Panc1 (cell line): ENCODE results near the gene ZNF195.

ENCODE experiments used
- POLR2AphosphoS5 ChIP-seq: IDR thresholded peaks from 2 replicates; pipeline ENCODE4 v1.6.1; 2012; ENCODE audit warnings: mild to moderate bottlenecking, low read depth, low read length, moderate library complexity
- TF ChIP-seq, protein P1 (sequence below): fragments of 450-650 bp; IDR thresholded peaks from 2 replicates; pipeline ENCODE4 v1.5.1; 2017; ENCODE audit warnings: mild to moderate bottlenecking
- TF ChIP-seq, protein P2 (sequence below), 2 experiments: IDR thresholded peaks; 2 replicates each; pipeline ENCODE4 v1.6.1; 2011 to 2012; ENCODE audit warnings: low read depth in 2 of 2, control low read depth in 1 of 2, low read length in 1 of 2, mild to moderate bottlenecking in 1 of 2, moderate library complexity in 1 of 2; ENCODE audit not compliant: insufficient read depth in 1 of 2

DNA sequence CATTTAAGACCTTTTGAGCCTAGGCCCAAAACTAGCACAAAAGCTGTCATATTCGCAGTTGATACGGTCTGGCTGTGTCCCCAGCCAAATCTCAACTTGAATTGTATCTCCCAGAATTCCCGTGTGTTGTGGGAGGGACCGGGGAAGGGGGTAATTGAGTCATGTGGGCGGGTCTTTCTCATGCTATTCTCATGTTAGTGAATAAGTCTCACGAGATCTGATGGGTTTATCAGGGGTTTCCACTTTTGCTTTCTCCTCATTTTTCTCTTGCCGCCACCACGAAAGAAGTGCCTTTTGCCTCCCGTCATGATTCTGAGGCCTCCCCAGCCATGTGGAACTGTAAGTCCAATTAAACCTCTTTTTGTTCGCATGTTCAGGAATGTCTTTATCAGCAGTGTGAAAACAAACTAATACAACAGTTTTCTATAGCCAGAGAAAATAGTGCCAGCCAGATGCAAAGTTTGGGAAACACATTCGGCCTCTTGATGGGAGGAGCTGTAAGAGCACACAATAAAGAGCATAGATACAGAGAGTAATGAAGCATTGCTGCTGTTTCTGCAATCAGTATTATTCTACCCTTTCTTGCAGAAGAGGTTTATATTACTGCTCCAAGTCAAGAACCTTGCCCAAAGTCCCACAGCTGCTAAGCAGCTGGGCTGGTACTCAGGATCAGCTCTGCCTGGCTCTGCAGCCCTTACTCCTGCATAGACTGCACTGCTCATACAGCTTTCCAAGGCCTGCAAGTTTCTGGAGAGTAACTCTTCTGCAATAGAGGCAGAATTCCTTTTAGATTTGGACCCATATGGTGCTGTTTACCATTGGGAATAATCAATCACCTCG lies 2.0 kb upstream of the ZNF195 start:
- TF ChIP-seq, protein P1, sequence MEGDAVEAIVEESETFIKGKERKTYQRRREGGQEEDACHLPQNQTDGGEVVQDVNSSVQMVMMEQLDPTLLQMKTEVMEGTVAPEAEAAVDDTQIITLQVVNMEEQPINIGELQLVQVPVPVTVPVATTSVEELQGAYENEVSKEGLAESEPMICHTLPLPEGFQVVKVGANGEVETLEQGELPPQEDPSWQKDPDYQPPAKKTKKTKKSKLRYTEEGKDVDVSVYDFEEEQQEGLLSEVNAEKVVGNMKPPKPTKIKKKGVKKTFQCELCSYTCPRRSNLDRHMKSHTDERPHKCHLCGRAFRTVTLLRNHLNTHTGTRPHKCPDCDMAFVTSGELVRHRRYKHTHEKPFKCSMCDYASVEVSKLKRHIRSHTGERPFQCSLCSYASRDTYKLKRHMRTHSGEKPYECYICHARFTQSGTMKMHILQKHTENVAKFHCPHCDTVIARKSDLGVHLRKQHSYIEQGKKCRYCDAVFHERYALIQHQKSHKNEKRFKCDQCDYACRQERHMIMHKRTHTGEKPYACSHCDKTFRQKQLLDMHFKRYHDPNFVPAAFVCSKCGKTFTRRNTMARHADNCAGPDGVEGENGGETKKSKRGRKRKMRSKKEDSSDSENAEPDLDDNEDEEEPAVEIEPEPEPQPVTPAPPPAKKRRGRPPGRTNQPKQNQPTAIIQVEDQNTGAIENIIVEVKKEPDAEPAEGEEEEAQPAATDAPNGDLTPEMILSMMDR, result no peak
- TF ChIP-seq, protein P2, sequence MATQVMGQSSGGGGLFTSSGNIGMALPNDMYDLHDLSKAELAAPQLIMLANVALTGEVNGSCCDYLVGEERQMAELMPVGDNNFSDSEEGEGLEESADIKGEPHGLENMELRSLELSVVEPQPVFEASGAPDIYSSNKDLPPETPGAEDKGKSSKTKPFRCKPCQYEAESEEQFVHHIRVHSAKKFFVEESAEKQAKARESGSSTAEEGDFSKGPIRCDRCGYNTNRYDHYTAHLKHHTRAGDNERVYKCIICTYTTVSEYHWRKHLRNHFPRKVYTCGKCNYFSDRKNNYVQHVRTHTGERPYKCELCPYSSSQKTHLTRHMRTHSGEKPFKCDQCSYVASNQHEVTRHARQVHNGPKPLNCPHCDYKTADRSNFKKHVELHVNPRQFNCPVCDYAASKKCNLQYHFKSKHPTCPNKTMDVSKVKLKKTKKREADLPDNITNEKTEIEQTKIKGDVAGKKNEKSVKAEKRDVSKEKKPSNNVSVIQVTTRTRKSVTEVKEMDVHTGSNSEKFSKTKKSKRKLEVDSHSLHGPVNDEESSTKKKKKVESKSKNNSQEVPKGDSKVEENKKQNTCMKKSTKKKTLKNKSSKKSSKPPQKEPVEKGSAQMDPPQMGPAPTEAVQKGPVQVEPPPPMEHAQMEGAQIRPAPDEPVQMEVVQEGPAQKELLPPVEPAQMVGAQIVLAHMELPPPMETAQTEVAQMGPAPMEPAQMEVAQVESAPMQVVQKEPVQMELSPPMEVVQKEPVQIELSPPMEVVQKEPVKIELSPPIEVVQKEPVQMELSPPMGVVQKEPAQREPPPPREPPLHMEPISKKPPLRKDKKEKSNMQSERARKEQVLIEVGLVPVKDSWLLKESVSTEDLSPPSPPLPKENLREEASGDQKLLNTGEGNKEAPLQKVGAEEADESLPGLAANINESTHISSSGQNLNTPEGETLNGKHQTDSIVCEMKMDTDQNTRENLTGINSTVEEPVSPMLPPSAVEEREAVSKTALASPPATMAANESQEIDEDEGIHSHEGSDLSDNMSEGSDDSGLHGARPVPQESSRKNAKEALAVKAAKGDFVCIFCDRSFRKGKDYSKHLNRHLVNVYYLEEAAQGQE (IDR thresholded peaks at IDR 0.05; ENCODE audit: insufficient read depth in 1 of 2, low read depth in 2 of 2, low read length in 1 of 2), result no peak
- TF ChIP-seq POLR2AphosphoS5, result no peak
